Right lobe of liver (tissue), 6 donors: Measurements from ENCODE around the gene KCNQ1. TPM values are rescaled to one million over a fixed set of nuclear protein-coding genes. Genes with fewer than 3 reads are reported as not detected.

Experiments
- ATAC-seq, 4 donors: fragments of 200-7000 bp; cut with Tn5 transposase; one replicate each; pipeline ENCODE4 v1.9.1; 2020; ENCODE audit warnings: mild to moderate bottlenecking in 4 of 4, moderate library complexity in 4 of 4
- DNase-seq, 3 donors: peaks; one replicate each; pipeline ENCODE4 v3.0.0-alpha.2; 2020
- H3K27ac ChIP-seq, 3 donors: fragments of 200-600 bp; one replicate each; pipeline ENCODE4 v1.8.0; 2022
- H3K27me3 ChIP-seq, 2 donors: fragments of 200-600 bp; one replicate each; pipeline ENCODE4 v1.8.0; 2022
- H3K36me3 ChIP-seq, 4 donors: fragments of 200-600 bp; sonication (generic) in 1 of 4; one replicate each; pipeline versions ENCODE4 v1.5.1 to v1.8.0; 2017 to 2022; ENCODE audit warnings: control low read depth in 1 of 4
- H3K4me1 ChIP-seq, 4 donors: fragments of 200-600 bp; sonication (generic) in 1 of 4; one replicate each; pipeline versions ENCODE4 v1.5.1 to v1.8.0; 2017 to 2022; ENCODE audit warnings: control low read depth in 1 of 4
- H3K4me3 ChIP-seq, 3 donors: fragments of 200-600 bp; one replicate each; pipeline ENCODE4 v1.8.0; 2022
- H3K9me3 ChIP-seq, 4 donors: fragments of 200-600 bp; sonication (generic) in 1 of 4; one replicate each; pipeline versions ENCODE4 v1.5.1 to v1.8.0; 2017 to 2022; ENCODE audit warnings: control low read depth in 1 of 4
- POLR2A ChIP-seq: fragments of 450-650 bp; IDR thresholded peaks from one replicate; pipeline ENCODE4 v1.6.1; 2017; ENCODE audit warnings: antibody characterized with exemption, mild to moderate bottlenecking
- WGBS: methylation state at CpG from one replicate; pipeline ENCODE4 v1.1.6; 2018; ENCODE audit warnings: low coverage, low lambda C conversion rate; ENCODE audit not compliant: insufficient coverage; ENCODE audit errors: missing lambda C conversion rate; 5-methylcytosine and 5-hydroxymethylcytosine counted together
- intact Hi-C, 2 donors: fragments of 100-400 bp; cut with DNase I; formaldehyde crosslinking; loops; one replicate each; pipeline versions ENCODE4 v1.11.2 to v1.14.1; 2022
- total RNA-seq, 6 experiments: library from RNA; depleted of rRNA in 2 of 6; stranded (reverse); fragments of >200 nt in 2 of 6; fragmentation: NEBNext Ultra II Directional in 3 of 6; extraction: Animal tissue kit (Norgen Biotek cat#: 25700) in 3 of 6; gene quantifications; one replicate each; pipeline versions ENCODE4 v1.1.0 to v1.2.4, GENCODE V29; 2016 to 2023
- TF ChIP-seq, protein P1 (sequence below), 4 donors: fragments of 200-600 bp in 3 of 4; fragments of 450-650 bp in 1 of 4; IDR thresholded peaks; one replicate each; pipeline versions ENCODE4 v1.5.1 to v1.8.0; 2016 to 2022; ENCODE audit warnings: antibody characterized with exemption in 4 of 4, mild to moderate bottlenecking in 2 of 4
- donor health status: DM: no; HTN: yes; CAD: no.
- donor health status: DM: no; HTN: no; CAD: no.
- donor health status: DM: no; HTN: no; CAD: no.
- donor health status: DM: no; HTN: yes; CAD: no.
- donor health status: DM: no; HTN: yes; CAD: no.

KCNQ1 gene
- total RNA-seq, 6 experiments from 2014 or later = 0.61 to 2.4 (median 1.8) TPM

DNA sequence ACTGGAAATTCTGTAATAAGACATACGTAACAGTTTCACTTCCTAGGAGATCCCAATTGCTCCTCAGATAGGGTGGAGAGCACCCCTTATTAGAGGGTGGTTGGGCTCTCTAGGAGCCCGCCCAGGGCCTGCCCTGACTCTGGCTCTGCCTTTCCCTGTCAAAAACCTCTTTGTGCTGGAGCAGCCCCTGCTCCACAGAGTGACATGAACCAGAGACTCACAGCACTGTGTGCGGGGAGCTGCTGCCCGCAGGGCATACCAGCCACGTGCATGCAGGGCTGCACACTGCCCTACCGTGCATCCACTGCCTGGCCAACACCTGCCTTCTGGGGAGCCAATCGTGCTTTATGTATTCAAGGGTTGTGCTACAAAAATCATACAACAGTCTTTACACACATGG, 230.7 kb downstream of the KCNQ1 start:
- H3K4me1 ChIP-seq = no peaks in the 10 kb centered on the region
- no peak for DNase-seq
- peak in 1 of 4 donors; percentile 30 for ATAC-seq
- H3K27ac ChIP-seq = no peak overlapping the region
- TF ChIP-seq, protein P1, sequence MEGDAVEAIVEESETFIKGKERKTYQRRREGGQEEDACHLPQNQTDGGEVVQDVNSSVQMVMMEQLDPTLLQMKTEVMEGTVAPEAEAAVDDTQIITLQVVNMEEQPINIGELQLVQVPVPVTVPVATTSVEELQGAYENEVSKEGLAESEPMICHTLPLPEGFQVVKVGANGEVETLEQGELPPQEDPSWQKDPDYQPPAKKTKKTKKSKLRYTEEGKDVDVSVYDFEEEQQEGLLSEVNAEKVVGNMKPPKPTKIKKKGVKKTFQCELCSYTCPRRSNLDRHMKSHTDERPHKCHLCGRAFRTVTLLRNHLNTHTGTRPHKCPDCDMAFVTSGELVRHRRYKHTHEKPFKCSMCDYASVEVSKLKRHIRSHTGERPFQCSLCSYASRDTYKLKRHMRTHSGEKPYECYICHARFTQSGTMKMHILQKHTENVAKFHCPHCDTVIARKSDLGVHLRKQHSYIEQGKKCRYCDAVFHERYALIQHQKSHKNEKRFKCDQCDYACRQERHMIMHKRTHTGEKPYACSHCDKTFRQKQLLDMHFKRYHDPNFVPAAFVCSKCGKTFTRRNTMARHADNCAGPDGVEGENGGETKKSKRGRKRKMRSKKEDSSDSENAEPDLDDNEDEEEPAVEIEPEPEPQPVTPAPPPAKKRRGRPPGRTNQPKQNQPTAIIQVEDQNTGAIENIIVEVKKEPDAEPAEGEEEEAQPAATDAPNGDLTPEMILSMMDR (IDR thresholded peaks at IDR 0.05) = no peak
- no peak for TF ChIP-seq POLR2A
- no peaks in the 10 kb centered on the region for H3K9me3 ChIP-seq
- H3K27me3 ChIP-seq = no peaks in the 10 kb centered on the region
- peaks cover 0 to 1% (median 0%) of the 10 kb centered on the region in 4 donors for H3K36me3 ChIP-seq
- 72% methylated on average over 3 of the region's 7 CpGs for WGBS
- intact Hi-C loops = no loop called here
- H3K4me3 ChIP-seq = no peak overlapping the region

GRCh38 chr11:2677127-2677526, 232.3 kb downstream of the KCNQ1 start:
- H3K4me3 ChIP-seq = no peak overlapping the region
- no peaks in the 10 kb centered on the region for H3K4me1 ChIP-seq
- H3K9me3 ChIP-seq = no peaks in the 10 kb centered on the region
- DNase-seq (no peak), ATAC-seq (peak in 1 of 4 donors; percentile 25)
- intact Hi-C loops = no loop called here
- H3K36me3 ChIP-seq = peaks cover 0 to 1% (median 0%) of the 10 kb centered on the region in 4 donors
- H3K27ac ChIP-seq = no peak overlapping the region
- WGBS = 54% methylated on average over 1 of the region's 1 CpG
- no peak for TF ChIP-seq POLR2A
- TF ChIP-seq, protein P1 (IDR thresholded peaks at IDR 0.05) = no peak
- no peaks in the 10 kb centered on the region for H3K27me3 ChIP-seq

DNA sequence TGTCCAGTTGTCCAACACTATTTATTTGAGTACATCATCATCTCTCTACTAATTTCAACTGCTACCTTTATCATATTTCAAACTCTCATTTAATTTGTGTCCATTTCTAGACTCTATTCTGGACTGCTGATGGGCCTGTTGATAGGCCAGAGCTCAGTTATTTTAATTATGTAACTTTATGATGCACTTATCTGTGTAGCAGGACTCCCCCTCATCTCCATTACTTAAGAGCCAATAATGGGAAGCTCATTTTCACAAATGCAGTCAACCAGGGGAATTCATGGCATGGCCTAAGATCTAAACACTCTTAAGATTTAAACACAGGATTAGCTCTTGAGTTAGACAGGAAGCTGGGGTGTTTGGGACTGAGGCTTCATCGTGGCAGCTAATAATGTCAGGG, 233.6 kb downstream of the KCNQ1 start:
- H3K27me3 ChIP-seq = no peaks in the 10 kb centered on the region
- intact Hi-C loops = no loop called here
- H3K4me3 ChIP-seq = no peak overlapping the region
- H3K9me3 ChIP-seq = no peaks in the 10 kb centered on the region
- ATAC-seq = no peak
- H3K36me3 ChIP-seq = peaks cover 0 to 1% (median 0%) of the 10 kb centered on the region in 4 donors
- 67% methylated on average over 1 of the region's 1 CpG for WGBS
- H3K27ac ChIP-seq = no peak overlapping the region
- no peak for DNase-seq
- TF ChIP-seq, protein P1 (IDR thresholded peaks at IDR 0.05) = no peak
- TF ChIP-seq POLR2A = no peak
- no peaks in the 10 kb centered on the region for H3K4me1 ChIP-seq

- Histone ChIP-seq H3K27ac (no peak overlapping the region), H3K4me3 (no peak overlapping the region), H3K27me3 (no peaks in the 10 kb centered on the region), H3K9me3 (no peaks in the 10 kb centered on the region), H3K4me1 (no peaks in the 10 kb centered on the region), H3K36me3 (peaks cover 0 to 1% (median 0%) of the 10 kb centered on the region in 4 donors)
- ATAC-seq (no peak), DNase-seq (peak in 1 of 3 donors; percentile 15)
- no peak for TF ChIP-seq POLR2A
- TF ChIP-seq, protein P1 (IDR thresholded peaks at IDR 0.05) = no peak
- WGBS = 80% methylated on average over 1 of the region's 2 CpGs
- intact Hi-C loops = no loop called here
These were observed 234.3 kb downstream of the KCNQ1 start for GRCh38 chr11:2679011-2679676.
